PC-3 (cell line): ENCODE data around the gene SLC7A6OS. TPM values are rescaled to one million over a fixed set of nuclear protein-coding genes. Genes with fewer than 3 reads are reported as not detected.

Source experiments
- ATAC-seq: fragments of 200-7000 bp; cut with Tn5 transposase; 2 replicates; pipeline ENCODE4 v1.9.1; 2020; ENCODE audit warnings: mild to moderate bottlenecking, moderate library complexity
- BruUV-seq: library from RNA; stranded (reverse); fragments of 400-500 nt; replicated peaks from 2 replicates; lab custom pipeline; 2021; lab: Mats Ljungman, UMichigan
- CTCF ChIA-PET: fragments of 300-600 bp; sonication (Branson Sonifier 250); formaldehyde crosslinking; loops from one replicate; lab custom pipeline; 2022; ENCODE audit warnings: antibody characterized with exemption; lab: Charles Lee
- POLR2A ChIA-PET: fragments of 300-600 bp; sonication (Branson Sonifier 250); formaldehyde crosslinking; loops from one replicate; lab custom pipeline; 2022; ENCODE audit warnings: antibody characterized with exemption; ENCODE audit not compliant: unreplicated experiment; lab: Charles Lee
- DNase-seq: peaks from one replicate; pipeline ENCODE4 v3.0.0-alpha.2; 2015
- H2AFZ ChIP-seq: fragments of 300-600 bp; sonication (generic); 2 replicates; pipeline ENCODE4 v1.6.0; 2016; ENCODE audit warnings: antibody characterized with exemption, low read length
- H3F3A ChIP-seq: fragments of 300-600 bp; sonication (generic); one replicate; pipeline ENCODE4 v1.6.0; 2017; ENCODE audit warnings: antibody characterized with exemption, low read length, control low read depth, mild to moderate bottlenecking; ENCODE audit not compliant: unreplicated experiment
- H3K27ac ChIP-seq: fragments of 300-600 bp; sonication (generic); 2 replicates; pipeline ENCODE4 v1.5.1; 2016; ENCODE audit warnings: mild to moderate bottlenecking, low read length
- H3K27me3 ChIP-seq: fragments of 300-600 bp; sonication (generic); 2 replicates; pipeline ENCODE4 v1.6.1; 2016; ENCODE audit warnings: low read length, mixed read lengths
- H3K36me3 ChIP-seq: fragments of 300-600 bp; sonication (generic); 2 replicates; pipeline ENCODE4 v1.6.1; 2016; ENCODE audit warnings: low read depth, mixed run types, low read length, mixed read lengths
- H3K4me1 ChIP-seq: fragments of 300-600 bp; sonication (generic); 2 replicates; pipeline ENCODE4 v1.5.1; 2016; ENCODE audit warnings: low read length; ENCODE audit not compliant: insufficient read depth
- H3K4me2 ChIP-seq: fragments of 300-600 bp; sonication (generic); 2 replicates; pipeline ENCODE4 v1.6.0; 2016; ENCODE audit warnings: low read length
- H3K4me3 ChIP-seq: fragments of 300-600 bp; sonication (generic); 2 replicates; pipeline ENCODE4 v1.5.1; 2016; ENCODE audit warnings: mild to moderate bottlenecking, low read length, mixed read lengths
- H3K79me2 ChIP-seq: fragments of 300-600 bp; sonication (generic); 2 replicates; pipeline ENCODE4 v1.6.1; 2017; ENCODE audit warnings: low read length, mixed read lengths
- H3K9ac ChIP-seq: fragments of 300-600 bp; sonication (generic); 2 replicates; pipeline ENCODE4 v1.6.0; 2016; ENCODE audit warnings: mild to moderate bottlenecking, low read length
- H3K9me2 ChIP-seq: fragments of 300-600 bp; sonication (generic); replicated peaks from 2 replicates; pipeline ENCODE4 v1.6.1; 2016; ENCODE audit warnings: mixed run types, low read length, mixed read lengths
- H3K9me3 ChIP-seq: fragments of 300-600 bp; sonication (generic); 2 replicates; pipeline ENCODE4 v1.6.1; 2016; ENCODE audit warnings: low read length, mixed read lengths
- H4K20me1 ChIP-seq: fragments of 300-600 bp; sonication (generic); 2 replicates; pipeline ENCODE4 v1.6.1; 2016; ENCODE audit warnings: low read length, mixed read lengths
- EZH2 ChIP-seq: fragments of 300-600 bp; sonication (generic); IDR thresholded peaks from one replicate; pipeline ENCODE4 v1.6.1; 2017; ENCODE audit warnings: antibody characterized with exemption, mild to moderate bottlenecking, low read length; ENCODE audit not compliant: unreplicated experiment
- EZH2phosphoT487 ChIP-seq: fragments of 300-600 bp; sonication (generic); IDR thresholded peaks from 2 replicates; pipeline ENCODE4 v1.6.1; 2018; ENCODE audit warnings: mild to moderate bottlenecking, antibody characterized with exemption, low read length, borderline replicate concordance
- intact Hi-C: fragments of 100-400 bp; cut with micrococcal nuclease; formaldehyde crosslinking; loops from 2 replicates; pipeline ENCODE4 v1.9.0; 2023
- total RNA-seq: library from RNA; depleted of rRNA; stranded (reverse); fragments of >200 nt; gene quantifications from 2 replicates; pipeline ENCODE4 v1.2.3, GENCODE V29; 2014
- TF ChIP-seq, protein P1 (sequence below): fragments of 300-600 bp; sonication (generic); conservative IDR thresholded peaks from 2 replicates; pipeline ENCODE4 v1.5.1; 2017; ENCODE audit warnings: antibody characterized with exemption, low read depth, mild to moderate bottlenecking, low read length

The SLC7A6OS gene
- total RNA-seq, 1 experiment from 2014 or later: 12.6 TPM

DNA sequence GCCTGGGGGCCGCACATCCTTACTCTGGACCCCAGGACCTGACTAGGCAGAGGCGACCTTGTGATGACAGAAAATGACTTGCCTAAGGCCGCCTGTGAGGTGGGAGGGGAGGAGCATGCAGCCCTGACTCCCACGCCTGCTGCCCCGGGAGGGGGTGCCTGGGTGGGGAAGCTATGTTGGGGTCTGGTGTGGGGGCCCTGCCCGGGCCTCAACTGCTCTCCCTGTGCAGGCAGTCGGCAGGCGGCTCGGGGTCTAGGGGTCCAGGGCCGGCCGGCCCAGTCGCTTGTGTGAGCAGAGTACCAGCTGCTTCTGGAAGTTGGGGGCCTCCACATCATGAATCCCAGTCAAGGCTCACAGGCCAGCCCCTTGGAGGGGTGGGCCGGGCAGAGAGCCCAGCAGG is 48.2 kb upstream of the SLC7A6OS start:
- intact Hi-C loops: no loop called here
- DNase-seq (no peak), ATAC-seq (no peak)
- no peaks in the 10 kb centered on the region for H3K9me2 ChIP-seq
- H3F3A ChIP-seq: no peaks in the 10 kb centered on the region
- no peaks in the 10 kb centered on the region for H3K79me2 ChIP-seq
- no peaks in the 10 kb centered on the region for H3K36me3 ChIP-seq
- H3K9me3 ChIP-seq: no peaks in the 10 kb centered on the region
- ChIA-PET CTCF (no interaction called here), POLR2A (no interaction called here)
- no peak overlapping the region for H3K4me3 ChIP-seq
- no peaks in the 10 kb centered on the region for H4K20me1 ChIP-seq
- no peak overlapping the region for H2AFZ ChIP-seq
- TF ChIP-seq, protein P1, sequence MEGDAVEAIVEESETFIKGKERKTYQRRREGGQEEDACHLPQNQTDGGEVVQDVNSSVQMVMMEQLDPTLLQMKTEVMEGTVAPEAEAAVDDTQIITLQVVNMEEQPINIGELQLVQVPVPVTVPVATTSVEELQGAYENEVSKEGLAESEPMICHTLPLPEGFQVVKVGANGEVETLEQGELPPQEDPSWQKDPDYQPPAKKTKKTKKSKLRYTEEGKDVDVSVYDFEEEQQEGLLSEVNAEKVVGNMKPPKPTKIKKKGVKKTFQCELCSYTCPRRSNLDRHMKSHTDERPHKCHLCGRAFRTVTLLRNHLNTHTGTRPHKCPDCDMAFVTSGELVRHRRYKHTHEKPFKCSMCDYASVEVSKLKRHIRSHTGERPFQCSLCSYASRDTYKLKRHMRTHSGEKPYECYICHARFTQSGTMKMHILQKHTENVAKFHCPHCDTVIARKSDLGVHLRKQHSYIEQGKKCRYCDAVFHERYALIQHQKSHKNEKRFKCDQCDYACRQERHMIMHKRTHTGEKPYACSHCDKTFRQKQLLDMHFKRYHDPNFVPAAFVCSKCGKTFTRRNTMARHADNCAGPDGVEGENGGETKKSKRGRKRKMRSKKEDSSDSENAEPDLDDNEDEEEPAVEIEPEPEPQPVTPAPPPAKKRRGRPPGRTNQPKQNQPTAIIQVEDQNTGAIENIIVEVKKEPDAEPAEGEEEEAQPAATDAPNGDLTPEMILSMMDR: no peak
- TF ChIP-seq EZH2phosphoT487 (no peak), EZH2 (no peak)
- no peak overlapping the region for H3K9ac ChIP-seq
- no peaks in the 10 kb centered on the region for H3K27me3 ChIP-seq
- BruUV-seq: no TSS peak
- H3K4me1 ChIP-seq: no peaks in the 10 kb centered on the region
- no peak overlapping the region for H3K27ac ChIP-seq
- H3K4me2 ChIP-seq: no peak overlapping the region

DNA sequence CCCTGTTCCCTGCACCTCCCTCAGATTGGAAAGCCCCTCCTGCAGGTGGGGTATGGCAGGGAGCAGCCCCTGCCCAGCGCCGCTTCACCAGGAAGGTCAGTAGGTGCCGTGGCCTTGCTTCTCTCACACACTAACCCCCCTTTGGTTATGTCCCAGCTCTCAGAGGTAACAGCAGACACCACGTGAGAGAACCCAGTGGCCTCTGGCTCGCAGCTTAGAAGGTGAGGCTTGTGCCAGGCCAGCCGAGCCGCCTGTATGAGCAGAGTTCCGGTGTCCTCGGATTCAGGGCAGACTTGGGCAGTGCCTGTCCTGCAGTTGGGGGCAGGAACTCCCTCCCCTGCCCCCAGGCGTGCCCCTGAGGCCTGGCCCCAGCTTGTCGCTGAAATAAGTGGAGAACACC is 47.2 kb upstream of the SLC7A6OS start:
- H3K9ac ChIP-seq: no peak overlapping the region
- ATAC-seq (no peak), DNase-seq (no peak)
- BruUV-seq: no TSS peak
- no peak overlapping the region for H3K4me2 ChIP-seq
- H3K4me3 ChIP-seq: no peak overlapping the region
- H3K9me2 ChIP-seq: no peaks in the 10 kb centered on the region
- no peaks in the 10 kb centered on the region for H4K20me1 ChIP-seq
- H3K27me3 ChIP-seq: no peaks in the 10 kb centered on the region
- H3K4me1 ChIP-seq: no peaks in the 10 kb centered on the region
- ChIA-PET POLR2A (no interaction called here), CTCF (no interaction called here)
- no peaks in the 10 kb centered on the region for H3F3A ChIP-seq
- no peaks in the 10 kb centered on the region for H3K36me3 ChIP-seq
- H3K9me3 ChIP-seq: no peaks in the 10 kb centered on the region
- no peak overlapping the region for H3K27ac ChIP-seq
- intact Hi-C loops: no loop called here
- no peaks in the 10 kb centered on the region for H3K79me2 ChIP-seq
- TF ChIP-seq, protein P1: no peak
- TF ChIP-seq EZH2 (no peak), EZH2phosphoT487 (no peak)
- H2AFZ ChIP-seq: no peak overlapping the region

DNA sequence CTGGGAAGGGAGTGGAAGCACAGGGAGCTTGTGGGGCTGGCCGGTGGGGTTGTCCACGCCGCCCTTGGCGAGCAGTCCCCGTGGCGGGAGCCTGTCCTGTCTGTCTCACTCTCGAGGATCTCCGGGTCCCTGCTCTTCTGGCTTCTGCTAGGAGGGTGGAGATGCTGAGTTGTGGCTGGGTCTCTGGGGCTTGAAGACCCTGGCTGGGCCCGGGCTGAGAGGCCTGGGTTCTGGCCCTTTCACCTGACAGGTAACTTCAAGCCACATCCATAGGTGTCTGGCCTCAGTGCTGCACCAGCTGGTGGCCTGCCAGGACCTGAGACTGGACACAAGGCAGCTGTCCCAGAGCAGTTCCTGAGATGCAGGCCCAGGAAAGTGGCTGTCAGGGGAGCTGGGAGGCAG is 46.8 kb upstream of the SLC7A6OS start:
- no peak for ATAC-seq
- Histone ChIP-seq H3K79me2 (no peaks in the 10 kb centered on the region), H3K4me1 (no peaks in the 10 kb centered on the region), H3K9me2 (no peaks in the 10 kb centered on the region), H3K4me3 (no peak overlapping the region), H3F3A (no peaks in the 10 kb centered on the region), H3K36me3 (no peaks in the 10 kb centered on the region), H3K27ac (no peak overlapping the region), H3K9me3 (no peaks in the 10 kb centered on the region), H3K4me2 (no peak overlapping the region), H2AFZ (no peak overlapping the region), H3K27me3 (no peaks in the 10 kb centered on the region), H3K9ac (no peak overlapping the region), H4K20me1 (no peaks in the 10 kb centered on the region)
- TF ChIP-seq, protein P1: no peak
- TF ChIP-seq EZH2phosphoT487 (no peak), EZH2 (no peak)
- BruUV-seq: no TSS peak
- intact Hi-C loops: no loop called here
- ChIA-PET POLR2A (no interaction called here), CTCF (no interaction called here)
- no peak for DNase-seq
